GM20000 (cell line): ENCODE results near the gene ATP10D.

Experiments
- DNase-seq: peaks from one replicate; pipeline ENCODE4 v3.0.0; 2012; ENCODE audit warnings: low spot score
- TF ChIP-seq, protein P1 (sequence below): IDR thresholded peaks from 2 replicates; pipeline ENCODE4 v1.5.1; 2012; ENCODE audit warnings: mild to moderate bottlenecking, control low read depth; ENCODE audit errors: extremely low read depth, missing control alignments

ATP10D gene

DNA sequence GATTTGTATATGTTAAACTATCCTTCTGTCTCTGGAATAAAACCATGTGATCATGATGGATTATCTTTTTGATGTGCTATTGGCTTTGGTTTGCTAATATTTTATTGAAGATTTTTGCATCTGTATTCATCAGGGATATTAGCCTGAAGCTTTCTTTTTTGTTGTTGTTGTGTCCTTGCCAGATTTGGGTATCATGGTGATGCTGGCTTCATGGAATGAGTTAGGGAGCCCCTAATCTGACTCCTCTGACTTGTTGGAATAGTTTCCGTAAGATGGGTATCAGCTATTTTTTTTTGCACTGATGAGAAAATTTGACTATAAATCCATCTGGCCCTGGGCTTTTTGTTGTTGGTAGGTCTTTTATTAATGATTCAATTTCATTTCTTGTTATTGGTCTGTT lies 45.7 kb downstream of the ATP10D start:
- TF ChIP-seq, protein P1, sequence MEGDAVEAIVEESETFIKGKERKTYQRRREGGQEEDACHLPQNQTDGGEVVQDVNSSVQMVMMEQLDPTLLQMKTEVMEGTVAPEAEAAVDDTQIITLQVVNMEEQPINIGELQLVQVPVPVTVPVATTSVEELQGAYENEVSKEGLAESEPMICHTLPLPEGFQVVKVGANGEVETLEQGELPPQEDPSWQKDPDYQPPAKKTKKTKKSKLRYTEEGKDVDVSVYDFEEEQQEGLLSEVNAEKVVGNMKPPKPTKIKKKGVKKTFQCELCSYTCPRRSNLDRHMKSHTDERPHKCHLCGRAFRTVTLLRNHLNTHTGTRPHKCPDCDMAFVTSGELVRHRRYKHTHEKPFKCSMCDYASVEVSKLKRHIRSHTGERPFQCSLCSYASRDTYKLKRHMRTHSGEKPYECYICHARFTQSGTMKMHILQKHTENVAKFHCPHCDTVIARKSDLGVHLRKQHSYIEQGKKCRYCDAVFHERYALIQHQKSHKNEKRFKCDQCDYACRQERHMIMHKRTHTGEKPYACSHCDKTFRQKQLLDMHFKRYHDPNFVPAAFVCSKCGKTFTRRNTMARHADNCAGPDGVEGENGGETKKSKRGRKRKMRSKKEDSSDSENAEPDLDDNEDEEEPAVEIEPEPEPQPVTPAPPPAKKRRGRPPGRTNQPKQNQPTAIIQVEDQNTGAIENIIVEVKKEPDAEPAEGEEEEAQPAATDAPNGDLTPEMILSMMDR = no peak
- DNase-seq = no peak

GRCh38 chr4:47531241-47531953 lies 46.3 kb downstream of the ATP10D start:
- peak; percentile 30 for DNase-seq
- TF ChIP-seq, protein P1 = no peak

GRCh38 chr4:47531954-47532321 lies 46.9 kb downstream of the ATP10D start:
- DNase-seq = no peak
- TF ChIP-seq, protein P1 = no peak

DNA sequence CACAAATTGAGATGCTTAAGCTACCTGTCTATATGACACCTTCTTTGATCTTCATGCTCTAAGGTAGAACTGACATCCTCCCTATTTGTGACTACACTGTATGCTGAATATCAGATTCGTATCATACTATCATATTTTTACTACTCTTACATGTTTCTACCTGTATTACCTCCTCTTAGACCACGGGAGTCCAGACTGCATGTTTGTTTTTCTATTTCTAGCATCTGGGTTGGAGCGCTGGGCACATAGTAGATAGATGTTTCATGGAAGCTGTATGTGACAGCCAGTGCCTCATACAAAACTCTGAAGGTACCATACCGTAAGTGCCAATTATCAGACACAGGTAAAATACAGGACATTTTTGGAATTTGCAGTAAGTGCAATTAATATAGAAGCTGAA lies 47.6 kb downstream of the ATP10D start:
- TF ChIP-seq, protein P1 = no peak
- DNase-seq = no peak

- DNase-seq = no peak
- TF ChIP-seq, protein P1 = no peak
Measured at GRCh38 chr4:47533689-47534347, 48.7 kb downstream of the ATP10D start.

GRCh38 chr4:47534772-47535171 lies 49.7 kb downstream of the ATP10D start:
- no peak for DNase-seq

More at GRCh38 chr4:47534772-47535171, 49.7 kb downstream of the ATP10D start:
- TF ChIP-seq, protein P1 = no peak
